OCI-LY1 (cell line): ENCODE measurements around the gene CHSY1.

Source experiments
- EZH2 ChIP-seq: fragments of 200-600 bp; sonication (generic), shearing (Covaris generic); IDR thresholded peaks from 2 replicates; pipeline ENCODE4 v1.8.0; 2017; ENCODE audit warnings: borderline replicate concordance, mixed run types, mild to moderate bottlenecking, antibody characterized with exemption, low read length, moderate library complexity, mixed read lengths
- TF ChIP-seq, protein P1 (sequence below): fragments of 200-600 bp; sonication (generic), shearing (Covaris generic); IDR thresholded peaks from 2 replicates; pipeline ENCODE4 v1.5.1; 2017; ENCODE audit warnings: mild to moderate bottlenecking, antibody characterized with exemption, low read length, moderate library complexity, mixed read lengths

DNA sequence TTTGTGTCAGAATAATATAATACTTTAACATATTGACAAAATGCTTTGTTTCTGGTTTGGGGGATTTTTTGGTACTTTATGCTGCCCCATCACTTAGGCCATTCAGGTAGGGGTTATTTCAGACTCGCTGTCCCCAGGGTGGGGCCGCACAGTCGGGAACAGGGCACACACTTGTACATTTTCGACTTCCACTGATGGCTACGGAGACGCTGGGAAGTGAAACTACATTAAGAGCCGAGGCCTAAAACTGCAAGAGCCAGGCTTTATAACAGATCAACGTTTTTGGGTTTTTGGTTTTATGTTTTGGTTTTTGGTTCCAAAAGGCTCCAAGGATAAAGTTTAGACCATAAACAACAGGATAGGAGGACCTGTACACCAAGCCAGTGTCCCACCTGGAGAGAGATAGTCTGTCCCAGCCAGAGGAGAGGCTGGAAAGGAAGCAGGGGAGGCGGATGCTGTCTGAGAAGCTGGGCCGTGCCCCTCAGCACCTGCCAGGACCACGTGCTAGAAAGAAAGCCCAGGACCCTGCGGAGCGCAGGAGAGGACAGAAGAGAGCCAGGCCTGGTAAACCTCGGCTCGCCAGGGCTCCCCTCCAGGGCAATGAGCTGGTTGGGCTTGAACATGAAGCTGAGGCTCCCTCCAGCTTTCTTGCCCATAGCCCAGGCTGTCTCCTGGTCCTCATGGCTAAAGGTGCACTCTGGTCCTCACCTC is 111.7 kb downstream of the CHSY1 start:
- no peak for TF ChIP-seq EZH2
- TF ChIP-seq, protein P1, sequence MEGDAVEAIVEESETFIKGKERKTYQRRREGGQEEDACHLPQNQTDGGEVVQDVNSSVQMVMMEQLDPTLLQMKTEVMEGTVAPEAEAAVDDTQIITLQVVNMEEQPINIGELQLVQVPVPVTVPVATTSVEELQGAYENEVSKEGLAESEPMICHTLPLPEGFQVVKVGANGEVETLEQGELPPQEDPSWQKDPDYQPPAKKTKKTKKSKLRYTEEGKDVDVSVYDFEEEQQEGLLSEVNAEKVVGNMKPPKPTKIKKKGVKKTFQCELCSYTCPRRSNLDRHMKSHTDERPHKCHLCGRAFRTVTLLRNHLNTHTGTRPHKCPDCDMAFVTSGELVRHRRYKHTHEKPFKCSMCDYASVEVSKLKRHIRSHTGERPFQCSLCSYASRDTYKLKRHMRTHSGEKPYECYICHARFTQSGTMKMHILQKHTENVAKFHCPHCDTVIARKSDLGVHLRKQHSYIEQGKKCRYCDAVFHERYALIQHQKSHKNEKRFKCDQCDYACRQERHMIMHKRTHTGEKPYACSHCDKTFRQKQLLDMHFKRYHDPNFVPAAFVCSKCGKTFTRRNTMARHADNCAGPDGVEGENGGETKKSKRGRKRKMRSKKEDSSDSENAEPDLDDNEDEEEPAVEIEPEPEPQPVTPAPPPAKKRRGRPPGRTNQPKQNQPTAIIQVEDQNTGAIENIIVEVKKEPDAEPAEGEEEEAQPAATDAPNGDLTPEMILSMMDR = no peak
